Endothelial cell of coronary artery (primary cell): ENCODE results near the gene HIVEP2. TPM values are rescaled to one million over a fixed set of nuclear protein-coding genes. Genes with fewer than 3 reads are reported as not detected.

Experiments
- total RNA-seq: library from RNA; depleted of rRNA; stranded (reverse); fragments of >200 nt; gene quantifications from 2 replicates; pipeline ENCODE4 v1.2.3, GENCODE V29; 2014

The HIVEP2 gene, protein sequence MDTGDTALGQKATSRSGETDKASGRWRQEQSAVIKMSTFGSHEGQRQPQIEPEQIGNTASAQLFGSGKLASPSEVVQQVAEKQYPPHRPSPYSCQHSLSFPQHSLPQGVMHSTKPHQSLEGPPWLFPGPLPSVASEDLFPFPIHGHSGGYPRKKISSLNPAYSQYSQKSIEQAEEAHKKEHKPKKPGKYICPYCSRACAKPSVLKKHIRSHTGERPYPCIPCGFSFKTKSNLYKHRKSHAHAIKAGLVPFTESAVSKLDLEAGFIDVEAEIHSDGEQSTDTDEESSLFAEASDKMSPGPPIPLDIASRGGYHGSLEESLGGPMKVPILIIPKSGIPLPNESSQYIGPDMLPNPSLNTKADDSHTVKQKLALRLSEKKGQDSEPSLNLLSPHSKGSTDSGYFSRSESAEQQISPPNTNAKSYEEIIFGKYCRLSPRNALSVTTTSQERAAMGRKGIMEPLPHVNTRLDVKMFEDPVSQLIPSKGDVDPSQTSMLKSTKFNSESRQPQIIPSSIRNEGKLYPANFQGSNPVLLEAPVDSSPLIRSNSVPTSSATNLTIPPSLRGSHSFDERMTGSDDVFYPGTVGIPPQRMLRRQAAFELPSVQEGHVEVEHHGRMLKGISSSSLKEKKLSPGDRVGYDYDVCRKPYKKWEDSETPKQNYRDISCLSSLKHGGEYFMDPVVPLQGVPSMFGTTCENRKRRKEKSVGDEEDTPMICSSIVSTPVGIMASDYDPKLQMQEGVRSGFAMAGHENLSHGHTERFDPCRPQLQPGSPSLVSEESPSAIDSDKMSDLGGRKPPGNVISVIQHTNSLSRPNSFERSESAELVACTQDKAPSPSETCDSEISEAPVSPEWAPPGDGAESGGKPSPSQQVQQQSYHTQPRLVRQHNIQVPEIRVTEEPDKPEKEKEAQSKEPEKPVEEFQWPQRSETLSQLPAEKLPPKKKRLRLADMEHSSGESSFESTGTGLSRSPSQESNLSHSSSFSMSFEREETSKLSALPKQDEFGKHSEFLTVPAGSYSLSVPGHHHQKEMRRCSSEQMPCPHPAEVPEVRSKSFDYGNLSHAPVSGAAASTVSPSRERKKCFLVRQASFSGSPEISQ (N-terminal part only)
- total RNA-seq, result 1.9 and 7.1 TPM in 2 replicates

DNA sequence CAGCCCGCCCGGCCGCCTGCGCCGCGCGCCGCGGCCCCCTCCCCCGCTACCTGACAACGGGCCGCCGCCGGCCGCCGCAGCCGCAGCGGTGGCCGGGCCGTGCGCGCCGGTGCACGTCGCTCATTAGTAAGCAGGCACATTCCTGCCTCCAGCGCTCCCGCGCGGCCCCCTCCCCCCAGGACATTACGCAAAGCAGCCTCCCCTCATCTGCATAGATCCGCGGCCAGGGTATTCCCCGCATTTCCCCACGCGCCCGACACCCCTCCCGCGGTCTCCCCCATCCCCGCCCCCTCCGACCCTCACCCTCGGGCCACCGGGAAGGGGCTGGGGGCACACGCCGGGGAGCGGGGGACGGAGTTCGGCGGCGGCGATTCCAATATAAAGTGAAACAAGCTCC, at the start of gene HIVEP2:
Gene HIVEP2, minus strand, starts transcription at position 128 of the 397 bp plus-strand sequence. CDS start 170,438 bp downstream, outside the sequence.

Other genes with a start within 250 kb of the HIVEP2 start
- gene AIG1, start 115.7 kb upstream of the HIVEP2 start, total RNA-seq, result 12.4 and 18.9 TPM in 2 replicates